ENCODE data around the gene SPNS2.

- TF ChIP-seq CTCF (conservative IDR thresholded peaks at IDR 0.05; ENCODE audit: low read depth in 2 of 2) (no peak), ETS1 (IDR thresholded peaks at IDR 0.05) (no peak), POLR2AphosphoS5 (IDR thresholded peaks at IDR 0.05; ENCODE audit: low read depth) (no peak), EZH2 (IDR thresholded peaks at IDR 0.05; ENCODE audit: low read depth, unreplicated experiment) (no peak), EZH2phosphoT487 (IDR thresholded peaks at IDR 0.05; ENCODE audit: unreplicated experiment) (no peak)
Observed at GRCh38 chr17:4543557-4544026, 44.9 kb downstream of the SPNS2 start.

Data from GM23338 (cell line).